ENCODE data around the gene COBL.

Gene COBL

GRCh38 chr7:51062222-51062987 lies 254.2 kb downstream of the COBL start:
- in situ Hi-C loops (cut with MboI; ENCODE audit: low sequenced_read_pairs) = no loop called here

GRCh38 chr7:51060536-51060935 lies 256.1 kb downstream of the COBL start:
- in situ Hi-C loops (cut with MboI; ENCODE audit: low sequenced_read_pairs) = no loop called here

DNA sequence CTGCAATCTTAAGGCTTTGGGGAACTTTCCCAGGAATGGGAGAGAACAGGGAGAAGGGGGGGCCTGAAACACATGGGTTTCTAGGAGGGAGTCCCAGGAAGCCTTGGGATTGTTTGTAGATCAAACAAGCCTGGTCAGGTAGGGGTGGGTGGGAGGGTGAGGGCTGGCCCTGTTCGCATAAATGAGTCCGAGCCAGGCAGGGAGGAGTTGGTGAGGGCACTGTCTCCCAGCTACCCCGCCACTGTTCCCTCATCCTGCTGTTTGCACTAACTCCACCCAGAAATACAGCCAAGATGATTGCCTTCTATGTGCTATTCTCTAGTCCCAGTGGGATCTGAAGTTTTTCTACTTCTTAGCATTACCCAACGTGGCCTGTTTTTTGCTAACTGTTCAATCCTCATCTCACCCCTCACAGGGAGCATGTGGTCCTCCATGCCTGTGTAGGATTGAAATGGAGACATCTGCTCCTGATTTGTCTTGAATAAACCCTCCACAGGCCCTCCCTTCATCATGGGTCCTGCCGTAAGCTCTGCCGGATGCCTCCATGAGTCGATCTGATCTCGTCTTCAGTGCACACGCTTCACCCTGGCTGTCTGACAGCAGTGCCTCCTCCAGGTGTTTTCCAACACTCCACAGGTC lies 257.0 kb downstream of the COBL start:
- in situ Hi-C loops (cut with MboI; ENCODE audit: low sequenced_read_pairs) = no loop called here

GRCh38 chr7:51058764-51059163 lies 257.8 kb downstream of the COBL start:
- in situ Hi-C loops (cut with MboI; ENCODE audit: low sequenced_read_pairs) = no loop called here

GRCh38 chr7:51055039-51055840 lies 261.4 kb downstream of the COBL start:
- in situ Hi-C loops (cut with MboI; ENCODE audit: low sequenced_read_pairs) = no loop called here

GRCh38 chr7:51054231-51054630 lies 262.4 kb downstream of the COBL start:
- in situ Hi-C loops (cut with MboI; ENCODE audit: low sequenced_read_pairs) = no loop called here

DNA sequence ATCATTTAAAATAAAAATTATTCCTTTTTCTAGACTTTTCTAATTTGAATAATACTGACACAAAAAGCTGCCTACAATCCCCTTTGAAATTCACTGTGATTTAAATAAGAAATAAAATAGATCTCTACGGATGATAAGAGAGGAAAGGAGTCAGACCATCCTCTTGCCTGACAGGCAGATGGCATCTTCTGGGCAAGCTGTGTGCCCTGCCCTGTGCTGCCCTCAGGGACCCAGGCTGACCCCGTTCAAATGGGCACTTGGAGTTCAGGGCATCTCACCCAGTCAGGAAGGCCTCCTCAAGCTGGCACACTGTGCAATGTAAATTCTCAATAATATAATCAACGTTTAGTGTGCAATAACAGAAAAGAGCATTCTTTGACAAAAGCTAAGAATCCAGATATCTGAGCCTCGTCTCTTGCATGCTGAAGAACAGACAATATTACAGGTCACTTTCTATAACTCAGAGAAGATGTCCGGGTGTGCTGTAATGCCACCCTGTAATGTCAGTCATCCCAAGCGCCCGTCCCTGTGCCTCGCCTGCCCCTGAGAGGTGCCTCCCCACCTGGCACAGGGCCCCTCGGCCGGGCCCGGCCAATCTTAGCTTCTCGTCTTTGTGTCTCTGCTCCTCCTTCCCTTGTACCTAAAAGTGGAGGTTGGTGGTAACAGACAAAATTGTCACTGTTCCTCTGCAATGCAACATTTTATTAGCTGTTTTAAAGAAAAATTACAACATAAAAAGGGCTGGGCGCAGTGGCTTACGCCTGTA lies 263.3 kb downstream of the COBL start:
- in situ Hi-C loops (cut with MboI; ENCODE audit: low sequenced_read_pairs) = no loop called here

- in situ Hi-C loops (cut with MboI; ENCODE audit: low sequenced_read_pairs) = no loop called here
Observed at GRCh38 chr7:51046482-51046881, 270.1 kb downstream of the COBL start.

GRCh38 chr7:51046103-51046466 lies 270.5 kb downstream of the COBL start:
- in situ Hi-C loops (cut with MboI; ENCODE audit: low sequenced_read_pairs) = no loop called here

- in situ Hi-C loops (cut with MboI; ENCODE audit: low sequenced_read_pairs) = no loop called here
Observed at GRCh38 chr7:51045319-51046102, 271.1 kb downstream of the COBL start.

- in situ Hi-C loops (cut with MboI; ENCODE audit: low sequenced_read_pairs) = no loop called here
Observed at GRCh38 chr7:51043461-51043860, 273.1 kb downstream of the COBL start.

DNA sequence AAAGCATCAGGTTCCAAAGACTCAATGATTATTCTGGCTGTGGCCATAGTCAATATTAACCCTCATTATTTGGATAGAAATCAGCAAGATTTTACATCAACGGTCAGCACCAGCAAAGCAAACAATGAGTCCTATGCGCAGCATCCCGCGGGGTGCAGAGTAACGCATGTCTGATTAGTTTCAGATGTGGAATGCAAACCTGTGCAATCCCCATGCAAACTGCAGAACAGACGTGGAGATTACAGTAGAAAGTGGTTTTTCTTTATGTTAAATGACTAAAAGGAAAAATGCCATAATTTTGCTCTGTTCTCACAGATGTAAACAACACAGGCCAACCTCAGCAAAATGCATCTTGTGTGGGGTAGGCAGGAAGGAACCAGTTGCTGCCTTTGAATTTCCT lies 275.8 kb downstream of the COBL start:
- in situ Hi-C loops (cut with MboI; ENCODE audit: low sequenced_read_pairs) = no loop called here

DNA sequence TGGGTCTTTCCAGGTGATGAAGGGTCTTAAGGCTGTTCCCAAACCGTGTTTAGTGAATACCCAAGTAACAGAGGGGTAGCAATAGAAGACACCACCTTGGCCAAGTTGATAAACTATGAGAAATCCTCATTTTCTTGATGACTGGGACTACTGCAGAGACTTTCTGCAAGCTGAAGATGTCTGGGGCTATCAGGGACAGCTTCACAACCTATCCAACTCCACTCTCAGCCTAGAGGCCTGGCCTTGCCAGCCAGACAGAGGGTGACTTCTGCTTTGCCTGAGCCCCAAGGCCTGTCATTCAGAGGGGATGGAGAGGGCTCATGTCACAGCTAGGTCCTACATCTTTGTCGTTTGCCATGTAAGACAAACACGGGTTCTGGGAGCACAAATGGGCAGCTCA lies 278.0 kb downstream of the COBL start:
- in situ Hi-C loops (cut with MboI; ENCODE audit: low sequenced_read_pairs) = no loop called here

DNA sequence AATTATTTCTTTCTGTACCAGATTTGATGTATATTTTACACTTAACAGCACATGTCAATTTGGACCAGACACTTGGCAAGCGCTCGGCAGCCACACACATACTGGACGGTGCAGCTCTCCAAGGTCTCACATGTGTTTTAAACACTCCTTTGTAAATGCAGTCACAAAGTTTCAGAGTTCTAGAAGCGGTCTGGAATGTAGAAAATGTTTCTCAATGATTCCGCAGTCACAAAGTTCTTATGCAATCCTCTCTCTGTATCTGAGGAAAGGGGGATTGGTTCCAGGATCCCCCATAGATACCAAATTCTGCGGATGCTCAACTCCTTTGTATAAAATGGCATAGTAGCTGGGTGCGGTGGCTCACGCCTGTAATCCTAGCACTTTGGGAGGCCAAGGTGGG lies 280.9 kb downstream of the COBL start:
- in situ Hi-C loops (cut with MboI; ENCODE audit: low sequenced_read_pairs) = no loop called here

GRCh38 chr7:51034521-51035264 lies 281.9 kb downstream of the COBL start:
- in situ Hi-C loops (cut with MboI; ENCODE audit: low sequenced_read_pairs) = no loop called here

DNA sequence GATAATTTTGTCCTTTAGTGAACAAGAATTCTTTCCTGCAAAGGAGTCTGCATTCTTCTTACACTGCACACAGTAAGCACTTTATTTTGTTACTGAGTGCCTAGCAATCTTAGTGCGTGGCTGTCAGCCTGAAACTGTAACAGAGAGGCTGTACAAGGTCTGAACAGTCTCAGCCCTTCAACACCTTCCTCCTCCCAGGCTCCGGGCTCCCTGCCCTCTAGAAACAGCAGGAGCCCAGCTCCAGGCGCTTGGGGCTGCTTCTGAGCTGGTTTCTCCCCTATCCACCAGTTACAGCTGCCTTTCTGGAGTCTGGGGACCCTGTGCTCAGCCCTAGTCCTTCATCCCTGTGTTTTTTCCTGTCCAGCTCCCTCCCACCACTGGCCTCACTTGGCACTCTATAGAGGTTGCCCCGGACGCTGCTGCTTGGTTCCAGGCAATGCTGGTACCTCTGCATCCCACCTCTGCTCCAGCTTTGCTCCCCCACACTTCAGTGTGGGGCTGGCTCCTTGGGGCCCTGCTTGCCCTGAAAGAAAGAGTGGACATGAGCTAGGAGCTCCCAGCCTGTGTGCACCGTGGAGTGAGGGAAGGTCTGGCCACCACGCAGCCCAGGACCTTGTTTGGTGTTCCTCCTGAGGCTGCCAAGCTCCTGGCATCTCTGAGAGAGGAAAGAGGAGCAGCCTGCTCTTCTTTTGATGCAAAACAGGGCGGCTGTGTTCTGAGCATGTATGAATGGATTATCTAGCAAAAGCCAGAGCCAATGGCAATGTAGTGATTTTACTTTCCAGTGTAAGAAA lies 282.7 kb downstream of the COBL start:
- in situ Hi-C loops (cut with MboI; ENCODE audit: low sequenced_read_pairs) = no loop called here

- in situ Hi-C loops (cut with MboI; ENCODE audit: low sequenced_read_pairs) = no loop called here
Observed at GRCh38 chr7:51031791-51032515, 284.7 kb downstream of the COBL start.

- in situ Hi-C loops (cut with MboI; ENCODE audit: low sequenced_read_pairs) = no loop called here
Observed at GRCh38 chr7:51031216-51031615, 285.4 kb downstream of the COBL start.

Data from hTERT RPE-1 (cell line).